HepG2 (cell line): ENCODE data around the gene CCNB2. TPM values are rescaled to one million over a fixed set of nuclear protein-coding genes. Genes with fewer than 3 reads are reported as not detected.
A peak's percentile ranks its signal among the peaks of the same experiment; 100 is the strongest.

Experiments
- FOXP1 ChIP-seq, 2 experiments: fragments of 450-650 bp in 1 of 2; IDR thresholded peaks; 2 replicates each; pipeline ENCODE4 v1.6.1; 2017 to 2018; ENCODE audit warnings: antibody characterized with exemption in 1 of 2
- IKZF4 ChIP-seq: sonication (generic); formaldehyde crosslinking; IDR thresholded peaks from 2 replicates; pipeline ENCODE4 v1.5.1; 2020; ENCODE audit warnings: borderline replicate concordance, mild to moderate bottlenecking, low read depth, missing genetic modification reagents; ENCODE audit errors: not compliant biosample characterization
- MATR3 ChIP-seq: sonication (generic); formaldehyde crosslinking; IDR thresholded peaks from 2 replicates; pipeline ENCODE4 v1.4.0; 2020; ENCODE audit warnings: missing genetic modification reagents
- MTF1 ChIP-seq: sonication (generic); formaldehyde crosslinking; IDR thresholded peaks from 2 replicates; pipeline ENCODE4 v1.5.0; 2020; ENCODE audit warnings: missing genetic modification reagents
- NFAT5 ChIP-seq: sonication (generic); formaldehyde crosslinking; IDR thresholded peaks from 2 replicates; pipeline ENCODE4 v1.4.0; 2020; ENCODE audit warnings: missing genetic modification reagents
- POLR2AphosphoS2 ChIP-seq: IDR thresholded peaks from 2 replicates; pipeline ENCODE4 v1.6.1; 2011; ENCODE audit warnings: low read depth, low read length, improper control_type of control experiment
- SALL2 ChIP-seq: sonication (generic); formaldehyde crosslinking; IDR thresholded peaks from 2 replicates; pipeline ENCODE4 v1.8.1; 2023; ENCODE audit warnings: mild to moderate bottlenecking, missing genetic modification reagents, inconsistent platforms
- SRY ChIP-seq: sonication (generic); formaldehyde crosslinking; IDR thresholded peaks from 2 replicates; pipeline ENCODE4 v1.8.0; 2022; ENCODE audit warnings: mild to moderate bottlenecking, missing genetic modification reagents
- TAF1 ChIP-seq: sonication (generic); formaldehyde crosslinking; IDR thresholded peaks from 2 replicates; pipeline ENCODE4 v1.4.0; 2020; ENCODE audit warnings: missing genetic modification reagents
- THAP11 ChIP-seq: IDR thresholded peaks from 2 replicates; pipeline ENCODE4 v1.6.1; 2016; ENCODE audit warnings: missing biosample characterization, missing genetic modification reagents
- ZFP1 ChIP-seq: IDR thresholded peaks from 2 replicates; pipeline ENCODE4 v1.6.1; 2016
- ZGPAT ChIP-seq: IDR thresholded peaks from 2 replicates; pipeline ENCODE4 v1.6.1; 2016; ENCODE audit warnings: mild to moderate bottlenecking
- ZMYM3 ChIP-seq: sonication (generic); formaldehyde crosslinking; IDR thresholded peaks from 2 replicates; pipeline ENCODE4 v1.5.1; 2020; ENCODE audit warnings: mild to moderate bottlenecking, missing genetic modification reagents
- ZNF3 ChIP-seq: IDR thresholded peaks from 2 replicates; pipeline ENCODE4 v1.7.0; 2017; ENCODE audit warnings: inconsistent platforms
- ZNF335 ChIP-seq: sonication (generic); formaldehyde crosslinking; IDR thresholded peaks from 2 replicates; pipeline ENCODE4 v1.4.0; 2020; ENCODE audit warnings: missing genetic modification reagents
- ZNF432 ChIP-seq: sonication (generic); formaldehyde crosslinking; IDR thresholded peaks from 2 replicates; pipeline ENCODE4 v1.5.0; 2020; ENCODE audit warnings: missing genetic modification reagents, mild to moderate bottlenecking, borderline replicate concordance
- ZNF598 ChIP-seq: sonication (generic); formaldehyde crosslinking; IDR thresholded peaks from 2 replicates; pipeline ENCODE4 v1.5.1; 2020; ENCODE audit warnings: mild to moderate bottlenecking, missing genetic modification reagents, borderline replicate concordance
- ZNF772 ChIP-seq: sonication (generic); formaldehyde crosslinking; IDR thresholded peaks from 2 replicates; pipeline ENCODE4 v1.5.0; 2020; ENCODE audit warnings: mild to moderate bottlenecking, missing genetic modification reagents
- polyA plus RNA-seq, 8 experiments: library from polyadenylated mRNA; depleted of rRNA in 3 of 8; stranded (reverse) in 7 of 8; unstranded in 1 of 8; fragments of >200 nt; fragmentation: Illumina TruSeq in 4 of 8; extraction: Trizol in 4 of 8; gene quantifications; 2 replicates each; pipeline versions ENCODE4 v1.2.1 to v1.2.3, GENCODE V29; 2011 to 2016; ENCODE audit warnings: low read depth in 4 of 8, missing spikeins in 1 of 8, mixed read lengths in 1 of 8; ENCODE audit not compliant: insufficient read depth in 1 of 8
- total RNA-seq, 5 experiments: library from RNA; depleted of rRNA; stranded (reverse); fragments of >200 nt; fragmentation: Illumina TruSeq; extraction: Trizol; gene quantifications; 2 replicates each; pipeline ENCODE4 v1.2.3, GENCODE V29; 2016; ENCODE audit warnings: low read depth in 1 of 5
- TF ChIP-seq, protein P1 (sequence below): sonication (generic); formaldehyde crosslinking; IDR thresholded peaks from 2 replicates; pipeline ENCODE4 v1.4.0; 2020; ENCODE audit warnings: mild to moderate bottlenecking, missing genetic modification reagents, borderline replicate concordance
- TF ChIP-seq, protein P2 (sequence below): IDR thresholded peaks from 2 replicates; pipeline ENCODE4 v1.6.1; 2016; ENCODE audit warnings: missing compliant biosample characterization, missing genetic modification reagents, borderline replicate concordance

CCNB2 gene
- total and polyA plus RNA-seq, 2 of the 13 experiments (the other 11 are each of a cell fraction or from before 2014, with no cell fraction given), result 43.5 to 80.9 TPM

DNA sequence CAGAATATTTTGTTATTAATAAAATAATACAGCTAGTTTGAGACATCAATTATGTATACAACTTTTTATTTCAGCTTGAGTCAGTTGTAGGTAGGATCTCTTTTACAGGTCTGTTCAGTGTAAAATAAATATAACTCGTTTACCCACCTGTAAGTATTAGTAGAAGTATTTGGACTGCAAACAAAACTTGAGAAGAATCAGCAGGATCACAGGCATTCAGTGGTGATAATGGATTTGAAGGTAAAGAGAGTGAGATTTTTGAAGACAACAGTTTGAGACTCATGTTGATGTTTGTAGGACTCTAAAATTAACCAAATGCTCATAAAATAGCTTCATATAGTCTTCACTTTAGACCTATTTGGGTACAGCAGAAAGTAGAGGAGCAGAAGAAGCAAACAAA, 35.5 kb upstream of the CCNB2 start (continued):
- TF ChIP-seq ZGPAT (CRISPR knock-in tag), result no peak
- no peak for TF ChIP-seq FOXP1 (IDR thresholded peaks at IDR 0.05)
- 0 out of 2 replicates have a peak, but pooled peaks have one; percentile 12 for TF ChIP-seq FOXP1 (CRISPR knock-in tag; IDR thresholded peaks at IDR 0.05)
- no peak for TF ChIP-seq POLR2AphosphoS2
- TF ChIP-seq, protein P1, sequence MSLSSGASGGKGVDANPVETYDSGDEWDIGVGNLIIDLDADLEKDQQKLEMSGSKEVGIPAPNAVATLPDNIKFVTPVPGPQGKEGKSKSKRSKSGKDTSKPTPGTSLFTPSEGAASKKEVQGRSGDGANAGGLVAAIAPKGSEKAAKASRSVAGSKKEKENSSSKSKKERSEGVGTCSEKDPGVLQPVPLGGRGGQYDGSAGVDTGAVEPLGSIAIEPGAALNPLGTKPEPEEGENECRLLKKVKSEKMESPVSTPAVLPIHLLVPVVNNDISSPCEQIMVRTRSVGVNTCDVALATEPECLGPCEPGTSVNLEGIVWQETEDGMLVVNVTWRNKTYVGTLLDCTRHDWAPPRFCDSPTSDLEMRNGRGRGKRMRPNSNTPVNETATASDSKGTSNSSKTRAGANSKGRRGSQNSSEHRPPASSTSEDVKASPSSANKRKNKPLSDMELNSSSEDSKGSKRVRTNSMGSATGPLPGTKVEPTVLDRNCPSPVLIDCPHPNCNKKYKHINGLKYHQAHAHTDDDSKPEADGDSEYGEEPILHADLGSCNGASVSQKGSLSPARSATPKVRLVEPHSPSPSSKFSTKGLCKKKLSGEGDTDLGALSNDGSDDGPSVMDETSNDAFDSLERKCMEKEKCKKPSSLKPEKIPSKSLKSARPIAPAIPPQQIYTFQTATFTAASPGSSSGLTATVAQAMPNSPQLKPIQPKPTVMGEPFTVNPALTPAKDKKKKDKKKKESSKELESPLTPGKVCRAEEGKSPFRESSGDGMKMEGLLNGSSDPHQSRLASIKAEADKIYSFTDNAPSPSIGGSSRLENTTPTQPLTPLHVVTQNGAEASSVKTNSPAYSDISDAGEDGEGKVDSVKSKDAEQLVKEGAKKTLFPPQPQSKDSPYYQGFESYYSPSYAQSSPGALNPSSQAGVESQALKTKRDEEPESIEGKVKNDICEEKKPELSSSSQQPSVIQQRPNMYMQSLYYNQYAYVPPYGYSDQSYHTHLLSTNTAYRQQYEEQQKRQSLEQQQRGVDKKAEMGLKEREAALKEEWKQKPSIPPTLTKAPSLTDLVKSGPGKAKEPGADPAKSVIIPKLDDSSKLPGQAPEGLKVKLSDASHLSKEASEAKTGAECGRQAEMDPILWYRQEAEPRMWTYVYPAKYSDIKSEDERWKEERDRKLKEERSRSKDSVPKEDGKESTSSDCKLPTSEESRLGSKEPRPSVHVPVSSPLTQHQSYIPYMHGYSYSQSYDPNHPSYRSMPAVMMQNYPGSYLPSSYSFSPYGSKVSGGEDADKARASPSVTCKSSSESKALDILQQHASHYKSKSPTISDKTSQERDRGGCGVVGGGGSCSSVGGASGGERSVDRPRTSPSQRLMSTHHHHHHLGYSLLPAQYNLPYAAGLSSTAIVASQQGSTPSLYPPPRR, result peak; percentile 62; the same call in 1 of the 2 replicates
- no peak for TF ChIP-seq ZNF3 (CRISPR knock-in tag)
- TF ChIP-seq MTF1, result no peak
- TF ChIP-seq ZNF432, result no peak
- TF ChIP-seq ZNF772 (CRISPR knock-in tag), result no peak
- TF ChIP-seq NFAT5 (CRISPR knock-in tag), result no peak
- TF ChIP-seq THAP11 (CRISPR knock-in tag), result no peak
- TF ChIP-seq SALL2 (CRISPR knock-in tag), result no peak
- TF ChIP-seq ZFP1, result no peak
- no peak for TF ChIP-seq ZNF598
- TF ChIP-seq MATR3 (CRISPR knock-in tag), result no peak
- TF ChIP-seq IKZF4 (CRISPR knock-in tag), result no peak
- no peak for TF ChIP-seq SRY
- no peak for TF ChIP-seq TAF1 (CRISPR knock-in tag)
- no peak for TF ChIP-seq ZMYM3
- TF ChIP-seq, protein P2, sequence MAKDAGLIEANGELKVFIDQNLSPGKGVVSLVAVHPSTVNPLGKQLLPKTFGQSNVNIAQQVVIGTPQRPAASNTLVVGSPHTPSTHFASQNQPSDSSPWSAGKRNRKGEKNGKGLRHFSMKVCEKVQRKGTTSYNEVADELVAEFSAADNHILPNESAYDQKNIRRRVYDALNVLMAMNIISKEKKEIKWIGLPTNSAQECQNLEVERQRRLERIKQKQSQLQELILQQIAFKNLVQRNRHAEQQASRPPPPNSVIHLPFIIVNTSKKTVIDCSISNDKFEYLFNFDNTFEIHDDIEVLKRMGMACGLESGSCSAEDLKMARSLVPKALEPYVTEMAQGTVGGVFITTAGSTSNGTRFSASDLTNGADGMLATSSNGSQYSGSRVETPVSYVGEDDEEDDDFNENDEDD (CRISPR knock-in tag), result no peak
- no peak for TF ChIP-seq ZNF335 (CRISPR knock-in tag)
